Parathyroid adenoma (tissue), 2 donors: Measurements from ENCODE around the gene MYL4.
"Not testable (repeated sequence)": the region's sequence is repeated elsewhere in the genome, so short reads cannot be mapped to it uniquely, and the experiment has no call there.

Experiments used
- H2AFZ ChIP-seq: fragments of 300-600 bp; sonication (generic); one replicate; pipeline ENCODE4 v1.7.0; 2017; ENCODE audit warnings: antibody characterized with exemption, mild to moderate bottlenecking
- H3K27ac ChIP-seq: fragments of 300-600 bp; sonication (generic); one replicate; pipeline ENCODE4 v1.7.0; 2017
- H3K27me3 ChIP-seq: fragments of 300-600 bp; sonication (generic); one replicate; pipeline ENCODE4 v1.7.0; 2017; ENCODE audit warnings: low read length; ENCODE audit not compliant: control insufficient read depth, insufficient read depth
- H3K36me3 ChIP-seq: fragments of 300-600 bp; sonication (generic); one replicate; pipeline ENCODE4 v1.7.0; 2017; ENCODE audit warnings: low read length; ENCODE audit not compliant: control insufficient read depth, insufficient read depth
- H3K4me1 ChIP-seq: fragments of 300-600 bp; sonication (generic); one replicate; pipeline ENCODE4 v1.7.0; 2017; ENCODE audit warnings: control low read depth
- H3K4me2 ChIP-seq: fragments of 300-600 bp; sonication (generic); one replicate; pipeline ENCODE4 v1.7.0; 2017; ENCODE audit warnings: low read length
- H3K4me3 ChIP-seq: fragments of 300-600 bp; sonication (generic); one replicate; pipeline ENCODE4 v1.7.0; 2017; ENCODE audit warnings: low read depth, low read length
- H3K79me2 ChIP-seq: fragments of 300-600 bp; sonication (generic); one replicate; pipeline ENCODE4 v1.7.0; 2017; ENCODE audit warnings: control low read depth
- H3K9ac ChIP-seq: fragments of 300-600 bp; sonication (generic); one replicate; pipeline ENCODE4 v1.7.0; 2017; ENCODE audit warnings: mild to moderate bottlenecking
- H3K9me3 ChIP-seq: fragments of 300-600 bp; sonication (generic); one replicate; pipeline ENCODE4 v1.7.0; 2017; ENCODE audit warnings: low read length; ENCODE audit not compliant: control insufficient read depth
- CTCF ChIP-seq: fragments of 300-600 bp; sonication (generic); IDR thresholded peaks from one replicate; pipeline ENCODE4 v1.7.0; 2017; ENCODE audit warnings: antibody characterized with exemption, mild to moderate bottlenecking
- donor health status: primary hyperparathyroidism.

Gene MYL4

GRCh38 chr17:47170710-47171109 lies 38.4 kb upstream of the MYL4 start:
- no peak overlapping the region for H3K4me2 ChIP-seq
- H3K79me2 ChIP-seq = peaks cover 3% of the 10 kb centered on the region
- no peak for TF ChIP-seq CTCF
- H3K27me3 ChIP-seq = no peaks in the 10 kb centered on the region
- H3K27ac ChIP-seq = no peak overlapping the region
- H3K4me3 ChIP-seq = no peak overlapping the region
- H3K4me1 ChIP-seq = no peaks in the 10 kb centered on the region
- H3K9ac ChIP-seq = no peak overlapping the region
- H2AFZ ChIP-seq = no peak overlapping the region
- H3K36me3 ChIP-seq = no peaks in the 10 kb centered on the region
- no peaks in the 10 kb centered on the region for H3K9me3 ChIP-seq

- no peaks in the 10 kb centered on the region for H3K4me1 ChIP-seq
- no peak overlapping the region for H3K4me2 ChIP-seq
- no peak overlapping the region for H3K27ac ChIP-seq
- H3K4me3 ChIP-seq = no peak overlapping the region
- H3K36me3 ChIP-seq = no peaks in the 10 kb centered on the region
- H3K9me3 ChIP-seq = no peaks in the 10 kb centered on the region
- no peak for TF ChIP-seq CTCF
- H3K27me3 ChIP-seq = no peaks in the 10 kb centered on the region
- peaks cover 14% of the 10 kb centered on the region for H3K79me2 ChIP-seq
- no peak overlapping the region for H2AFZ ChIP-seq
- no peak overlapping the region for H3K9ac ChIP-seq
Observed at GRCh38 chr17:47172696-47173565, 36.2 kb upstream of the MYL4 start.

GRCh38 chr17:47174823-47175222 lies 34.3 kb upstream of the MYL4 start:
- H3K4me1 ChIP-seq = not testable (repeated sequence)

GRCh38 chr17:47176389-47176826 lies 32.7 kb upstream of the MYL4 start:
- Histone ChIP-seq H3K27me3 (no peaks in the 10 kb centered on the region), H3K4me2 (no peak overlapping the region), H3K79me2 (peaks cover 22% of the 10 kb centered on the region), H3K27ac (no peak overlapping the region), H3K9me3 (no peaks in the 10 kb centered on the region), H3K4me3 (no peak overlapping the region), H2AFZ (no peak overlapping the region), H3K9ac (no peak overlapping the region), H3K36me3 (no peaks in the 10 kb centered on the region), H3K4me1 (no peaks in the 10 kb centered on the region)
- TF ChIP-seq CTCF = no peak

More at GRCh38 chr17:47174823-47175222, 34.3 kb upstream of the MYL4 start:
- not testable (repeated sequence) for H2AFZ ChIP-seq, H3K4me3 ChIP-seq, H3K4me2 ChIP-seq, H3K36me3 ChIP-seq, H3K9ac ChIP-seq, H3K9me3 ChIP-seq, H3K27me3 ChIP-seq, H3K27ac ChIP-seq
- H3K79me2 ChIP-seq = peaks cover 19% of the 10 kb centered on the region

- Histone ChIP-seq H3K9me3 (no peaks in the 10 kb centered on the region), H3K36me3 (no peaks in the 10 kb centered on the region), H3K27ac (no peak overlapping the region), H3K4me1 (no peaks in the 10 kb centered on the region), H3K4me3 (no peak overlapping the region), H3K27me3 (no peaks in the 10 kb centered on the region), H3K79me2 (peaks cover 24% of the 10 kb centered on the region), H3K4me2 (no peak overlapping the region), H3K9ac (no peak overlapping the region), H2AFZ (no peak overlapping the region)
- no peak for TF ChIP-seq CTCF
Observed at GRCh38 chr17:47177261-47177660, 31.9 kb upstream of the MYL4 start.
